Fibroblast of peridontal ligament (primary cell): ENCODE measurements around the gene SEMA5A.

Experiments
- DNase-seq: peaks from one replicate; pipeline ENCODE4 v3.0.0-alpha.2; 2010; ENCODE audit errors: extremely low read depth

SEMA5A gene

DNA sequence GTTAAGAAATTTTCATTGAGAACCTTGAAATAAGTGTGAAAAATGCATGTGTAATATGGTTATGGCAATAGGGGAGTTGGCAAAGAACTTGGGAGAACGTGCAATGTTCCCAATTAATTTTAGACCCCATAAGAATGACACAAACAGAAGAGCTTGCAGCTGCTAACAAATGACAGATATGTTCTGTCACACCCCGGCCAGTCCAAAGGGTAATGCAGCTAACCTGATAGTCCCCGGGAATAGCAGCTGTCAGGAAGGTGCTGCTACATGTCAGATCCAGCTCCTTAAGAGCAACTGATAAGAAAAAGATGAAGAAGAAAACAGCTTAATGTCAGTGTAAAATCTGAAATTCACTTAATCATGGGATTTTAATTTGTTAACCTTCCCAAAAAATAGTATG is 30.4 kb downstream of the SEMA5A start:
- no peak for DNase-seq

DNA sequence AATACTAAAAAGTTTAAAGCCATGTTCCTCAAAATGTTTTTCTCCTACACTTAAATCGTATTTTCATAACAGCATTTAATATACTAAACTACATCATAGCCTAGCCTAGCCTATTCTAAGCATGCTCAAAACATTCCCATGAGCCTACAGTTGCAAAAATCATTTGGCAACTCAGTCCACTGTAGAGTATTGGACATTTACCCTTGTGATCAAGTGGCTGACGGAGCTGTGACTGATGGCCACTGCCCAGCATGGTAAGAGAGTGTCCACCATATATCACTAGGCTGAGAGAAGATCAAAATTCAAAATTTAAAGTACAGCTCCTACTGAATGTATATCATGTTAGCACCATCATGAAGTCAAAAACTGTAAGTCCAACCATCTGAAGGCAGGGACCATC is 30.9 kb downstream of the SEMA5A start:
- no peak for DNase-seq

DNA sequence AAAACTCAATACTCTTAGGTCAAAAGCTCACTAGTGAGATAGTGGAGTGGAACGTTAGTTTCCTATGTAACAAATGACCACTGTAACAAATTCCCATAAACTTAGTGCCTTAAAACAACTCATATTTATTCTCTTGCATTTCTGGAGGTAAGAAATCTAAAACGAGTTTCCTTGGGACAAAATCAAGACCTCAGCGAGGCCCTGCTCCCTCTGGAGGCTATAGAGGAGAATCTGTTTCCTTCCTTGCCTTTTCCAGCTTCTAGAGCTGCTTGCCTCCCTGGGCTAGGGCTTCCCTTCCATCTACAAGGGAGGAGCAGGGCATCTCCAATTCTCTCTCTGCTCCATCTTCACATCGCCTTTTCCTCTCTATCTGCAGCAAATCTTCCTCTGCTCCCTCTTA is 32.0 kb downstream of the SEMA5A start:
- peak; percentile 67 for DNase-seq

DNA sequence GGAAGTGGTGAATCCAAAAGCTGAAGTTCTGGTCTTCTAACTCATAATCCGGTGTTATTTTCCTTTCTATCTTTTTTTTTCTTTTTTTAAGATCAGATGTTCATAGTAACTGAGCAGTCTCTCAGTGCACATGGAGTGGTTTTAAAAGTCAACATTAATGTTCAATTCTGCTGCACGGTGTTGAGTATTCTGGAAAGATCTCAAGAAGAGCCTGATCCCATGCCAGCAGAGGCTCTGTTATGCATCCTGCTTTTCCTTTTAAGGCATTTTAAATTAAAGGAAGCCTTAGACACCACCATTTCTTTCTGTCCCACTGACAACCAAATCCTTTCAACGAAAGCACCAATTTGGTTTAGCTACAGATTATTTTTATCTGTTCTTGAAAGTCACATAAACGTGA is 33.4 kb downstream of the SEMA5A start:
- DNase-seq, result peak; percentile 66

GRCh38 chr5:9507974-9508373 is 37.9 kb downstream of the SEMA5A start:
- DNase-seq, result peak; percentile 27

DNA sequence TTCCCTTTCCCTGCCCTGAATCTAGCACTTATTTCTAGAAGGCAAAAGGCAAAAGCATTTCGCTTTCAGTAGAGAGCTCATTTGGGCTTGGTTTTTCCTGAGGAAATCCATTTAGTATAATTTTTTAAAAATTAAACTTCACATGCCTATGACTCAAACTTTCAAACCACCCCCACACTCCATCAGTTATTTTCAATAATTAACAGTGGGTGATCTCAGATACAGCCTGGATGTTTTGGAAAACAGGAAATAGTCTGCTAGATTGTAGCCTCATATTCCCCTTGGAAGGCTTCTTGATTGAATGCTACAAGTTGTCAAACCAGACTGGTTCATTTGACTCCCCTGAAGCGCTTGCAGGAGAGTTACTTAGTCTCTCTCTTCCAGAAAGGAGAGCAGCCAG is 40.6 kb downstream of the SEMA5A start:
- peak; percentile 17 for DNase-seq

- DNase-seq, result no peak
Observed at GRCh38 chr5:9502864-9503263, 43.0 kb downstream of the SEMA5A start.

GRCh38 chr5:9502050-9502834 is 43.6 kb downstream of the SEMA5A start:
- DNase-seq, result no peak

DNA sequence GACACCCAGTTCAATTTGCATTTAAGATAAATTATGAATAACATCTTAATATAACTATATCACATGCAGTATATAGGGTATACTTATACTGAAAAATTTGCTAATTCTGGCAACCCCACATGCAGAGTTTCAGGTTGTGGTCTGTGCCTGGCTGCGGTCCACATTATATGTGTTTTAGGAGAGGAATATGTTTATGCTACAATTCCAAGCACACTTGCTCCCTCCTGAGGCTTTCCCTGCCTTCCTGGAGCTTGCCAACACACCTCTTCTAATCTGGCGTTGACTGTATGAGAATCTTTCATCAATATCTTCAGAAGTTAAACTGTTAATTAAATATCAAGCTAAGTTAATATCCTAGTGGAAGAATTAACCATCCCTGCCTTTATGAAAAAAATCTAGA is 45.2 kb downstream of the SEMA5A start:
- no peak for DNase-seq

DNA sequence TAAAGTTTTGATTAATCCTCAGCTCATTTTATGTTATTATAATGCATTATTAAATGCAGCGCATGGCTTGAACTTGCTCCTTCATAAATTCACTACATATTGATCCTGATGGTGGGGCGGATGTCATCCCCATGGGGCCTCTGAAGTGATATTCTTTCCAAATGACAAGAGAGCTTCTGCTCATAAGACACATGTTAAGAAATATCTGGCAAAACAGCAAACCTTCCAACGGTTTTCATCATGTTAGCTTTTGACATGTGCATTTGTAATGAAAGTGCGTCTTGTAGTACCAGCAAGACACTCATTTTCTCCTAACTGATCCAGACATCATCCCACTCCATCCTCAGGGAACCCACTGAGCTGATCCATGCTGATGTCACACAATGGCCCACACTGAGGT is 45.7 kb downstream of the SEMA5A start:
- no peak for DNase-seq

DNA sequence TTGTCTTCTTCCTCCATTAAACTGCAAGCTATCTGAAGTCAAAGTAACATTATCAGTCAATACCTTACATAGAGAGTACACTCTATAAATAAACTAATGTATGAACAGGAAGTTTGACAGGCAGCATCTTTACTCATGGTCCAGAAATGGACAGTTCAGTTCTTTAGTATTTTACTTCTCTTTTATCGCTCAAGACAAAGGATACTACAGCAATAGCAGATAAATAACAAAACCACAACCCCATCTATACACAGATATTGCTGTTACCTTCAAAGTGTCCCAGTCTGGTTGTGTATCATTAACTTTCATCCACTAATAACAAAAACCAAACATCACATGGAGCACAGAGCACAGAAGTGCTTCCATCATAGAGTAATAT is 46.4 kb downstream of the SEMA5A start:
- no peak for DNase-seq

GRCh38 chr5:9498541-9499497 is 47.1 kb downstream of the SEMA5A start:
- no peak for DNase-seq

GRCh38 chr5:9497347-9497746 is 48.5 kb downstream of the SEMA5A start:
- DNase-seq, result no peak

DNA sequence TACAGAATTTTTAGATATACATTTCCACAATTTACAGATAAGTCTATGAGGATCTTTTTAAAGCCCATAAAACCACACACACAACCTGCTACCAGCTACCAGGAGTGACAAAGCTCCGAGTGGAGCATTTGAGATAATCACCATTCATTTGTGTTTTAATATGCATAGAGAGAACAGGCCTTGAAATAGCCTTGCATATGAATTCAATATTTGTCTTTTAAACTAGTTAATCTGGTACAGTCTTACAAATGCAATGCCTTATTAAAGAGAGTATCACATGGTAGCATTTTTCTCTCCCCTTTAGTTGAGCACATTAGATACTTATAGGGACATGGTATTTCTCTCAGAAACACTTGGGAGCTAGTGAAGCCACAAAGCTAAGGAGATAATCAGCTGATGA is 49.1 kb downstream of the SEMA5A start:
- DNase-seq, result no peak

- DNase-seq, result no peak
Observed at GRCh38 chr5:9495121-9495520, 50.8 kb downstream of the SEMA5A start.

- no peak for DNase-seq
Observed at GRCh38 chr5:9494301-9494700, 51.6 kb downstream of the SEMA5A start.

DNA sequence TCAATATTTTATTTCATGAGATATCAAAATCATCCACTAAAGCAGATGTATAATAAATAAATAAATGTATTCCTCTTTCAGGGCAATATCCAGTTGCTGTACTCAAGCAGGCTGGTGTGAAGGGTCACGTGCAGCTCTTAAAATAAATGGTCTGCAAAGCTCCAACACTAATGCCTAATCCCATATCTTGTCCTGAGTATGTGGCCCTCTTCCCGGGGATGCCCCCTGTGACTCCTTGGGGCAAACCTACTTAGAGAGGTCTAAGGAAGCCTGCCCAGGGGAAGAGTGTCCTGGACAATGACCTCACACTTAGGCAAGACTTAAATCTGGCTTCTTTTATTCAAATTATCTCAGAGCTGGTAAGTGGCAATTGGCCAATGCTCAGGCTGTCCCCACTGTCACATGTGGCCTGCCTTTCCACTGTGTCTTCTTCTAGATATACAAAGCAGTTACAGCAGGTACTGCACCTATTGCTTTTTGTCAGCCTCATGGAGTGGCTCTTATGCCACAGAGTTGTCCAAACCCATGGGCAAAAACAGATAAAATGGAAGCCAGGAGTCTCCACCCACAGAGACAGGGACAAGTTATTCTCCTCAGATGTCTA is 55.3 kb downstream of the SEMA5A start:
- DNase-seq, result no peak

DNA sequence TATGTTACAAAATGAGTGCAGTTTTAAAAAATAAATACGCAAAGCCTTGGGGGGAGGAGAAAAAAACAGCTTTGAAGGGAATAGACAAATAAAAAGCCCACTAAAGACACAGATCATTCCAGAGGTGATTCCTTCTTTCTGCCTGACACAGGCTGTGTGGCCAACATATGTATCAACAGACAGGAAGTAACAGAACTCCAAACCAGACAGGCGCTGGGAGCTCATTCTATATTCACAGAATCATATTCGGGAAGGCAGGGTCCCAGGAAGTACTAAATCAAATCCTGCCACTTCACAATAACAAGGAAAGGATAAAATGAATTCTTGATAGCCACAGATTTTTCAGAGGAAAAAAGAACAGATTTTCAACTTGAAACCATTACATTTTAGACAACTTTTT is 62.1 kb downstream of the SEMA5A start:
- no peak for DNase-seq

GRCh38 chr5:9483243-9483642 is 62.6 kb downstream of the SEMA5A start:
- DNase-seq, result no peak

DNA sequence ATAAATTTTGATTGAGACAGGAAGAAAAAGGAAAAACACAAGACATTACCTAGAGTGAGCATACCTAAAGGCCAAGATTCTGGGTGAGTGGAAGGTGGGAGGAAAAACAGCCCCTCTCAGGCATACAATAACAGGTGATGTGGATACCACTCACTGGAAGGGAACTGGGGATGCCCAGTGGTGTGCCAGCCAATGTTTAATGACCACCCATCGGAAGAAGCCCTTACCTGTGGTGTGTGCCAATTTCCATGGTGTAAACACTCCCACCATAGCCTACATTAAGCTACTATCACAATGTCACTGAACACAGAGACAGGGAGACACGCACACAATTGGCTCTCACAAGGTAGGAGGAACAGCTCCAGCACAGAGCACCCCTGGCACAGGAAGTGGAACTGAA is 63.5 kb downstream of the SEMA5A start:
- DNase-seq, result no peak

GRCh38 chr5:9480499-9480898 is 65.4 kb downstream of the SEMA5A start:
- no peak for DNase-seq

- no peak for DNase-seq
Observed at GRCh38 chr5:9479990-9480389, 65.9 kb downstream of the SEMA5A start.

- DNase-seq, result peak; percentile 84
Observed at GRCh38 chr5:9479361-9479760, 66.5 kb downstream of the SEMA5A start.
